IMR-90 (cell line): ENCODE measurements around the gene MATN3.

Source experiments
- CTCF ChIP-seq: conservative IDR thresholded peaks from 2 replicates; pipeline ENCODE4 v1.5.1; 2012; ENCODE audit warnings: mild to moderate bottlenecking, low read depth, low read length, improper control_type of control experiment
- ELK1 ChIP-seq: fragments of 150-350 bp; IDR thresholded peaks from 2 replicates; pipeline ENCODE4 v1.6.1; 2016; ENCODE audit warnings: low read depth, mild to moderate bottlenecking, low read length, moderate library complexity, borderline replicate concordance
- FOS ChIP-seq: fragments of 150-350 bp; IDR thresholded peaks from 2 replicates; pipeline ENCODE4 v1.6.1; 2016; ENCODE audit warnings: low read depth, low read length
- MAZ ChIP-seq: IDR thresholded peaks from 2 replicates; pipeline ENCODE4 v1.6.1; 2012; ENCODE audit warnings: low read depth, mild to moderate bottlenecking, low read length, improper control_type of control experiment, moderate library complexity, borderline replicate concordance
- MXI1 ChIP-seq: IDR thresholded peaks from 2 replicates; pipeline ENCODE4 v1.6.1; 2012; ENCODE audit warnings: low read depth, mild to moderate bottlenecking, low read length, moderate library complexity, borderline replicate concordance
- POLR2A ChIP-seq: IDR thresholded peaks from 2 replicates; pipeline ENCODE4 v1.6.1; 2012; ENCODE audit warnings: mild to moderate bottlenecking, low read depth, low read length
- RAD21 ChIP-seq: IDR thresholded peaks from 2 replicates; pipeline ENCODE4 v1.6.1; 2012; ENCODE audit warnings: low read length, improper control_type of control experiment
- RCOR1 ChIP-seq: IDR thresholded peaks from 2 replicates; pipeline ENCODE4 v1.6.1; 2012; ENCODE audit warnings: mild to moderate bottlenecking, low read length, improper control_type of control experiment; ENCODE audit not compliant: insufficient replicate concordance
- SMC3 ChIP-seq: fragments of 150-350 bp; IDR thresholded peaks from 2 replicates; pipeline ENCODE4 v1.6.1; 2016; ENCODE audit warnings: low read depth, mild to moderate bottlenecking, antibody characterized with exemption, low read length, moderate library complexity

- TF ChIP-seq SMC3 = no peak
- no peak for TF ChIP-seq CTCF
- no peak for TF ChIP-seq MXI1
- no peak for TF ChIP-seq POLR2A
- TF ChIP-seq RAD21 = no peak
- TF ChIP-seq MAZ = no peak
- no peak for TF ChIP-seq RCOR1
- no peak for TF ChIP-seq ELK1
- no peak for TF ChIP-seq FOS
Observed at GRCh38 chr2:19993731-19994130, 18.7 kb downstream of the MATN3 start.
